NB4 (cell line): ENCODE measurements around the gene RPUSD3.

ENCODE experiments used
- POLR2A ChIP-seq: IDR thresholded peaks from 2 replicates; pipeline ENCODE4 v1.6.1; 2011; ENCODE audit warnings: mild to moderate bottlenecking; ENCODE audit not compliant: insufficient read length; ENCODE audit errors: extremely low read depth
- TF ChIP-seq, protein P1 (sequence below): IDR thresholded peaks from one replicate; pipeline ENCODE4 v1.5.1; 2012; ENCODE audit warnings: low read depth, low read length

DNA sequence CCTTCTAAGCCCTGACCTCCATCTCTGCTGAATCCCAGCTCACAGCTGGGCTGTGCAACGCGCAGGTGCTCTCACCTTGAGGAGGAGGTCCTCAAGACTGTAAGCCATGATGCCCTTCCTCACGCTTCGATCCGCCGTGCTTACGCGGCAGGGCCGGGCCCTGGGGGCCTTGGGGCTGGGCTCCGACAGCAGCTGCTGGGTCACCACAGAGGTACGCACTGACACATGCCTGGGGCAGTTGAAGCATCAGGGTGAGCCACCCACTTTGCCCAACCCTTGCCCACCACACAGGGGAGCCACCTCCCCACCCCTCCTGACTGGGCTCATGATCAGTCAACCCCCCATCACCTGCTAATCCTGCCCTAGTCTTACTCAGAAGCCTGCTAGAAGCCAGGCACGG is 33.2 kb upstream of the RPUSD3 start:
- TF ChIP-seq, protein P1, sequence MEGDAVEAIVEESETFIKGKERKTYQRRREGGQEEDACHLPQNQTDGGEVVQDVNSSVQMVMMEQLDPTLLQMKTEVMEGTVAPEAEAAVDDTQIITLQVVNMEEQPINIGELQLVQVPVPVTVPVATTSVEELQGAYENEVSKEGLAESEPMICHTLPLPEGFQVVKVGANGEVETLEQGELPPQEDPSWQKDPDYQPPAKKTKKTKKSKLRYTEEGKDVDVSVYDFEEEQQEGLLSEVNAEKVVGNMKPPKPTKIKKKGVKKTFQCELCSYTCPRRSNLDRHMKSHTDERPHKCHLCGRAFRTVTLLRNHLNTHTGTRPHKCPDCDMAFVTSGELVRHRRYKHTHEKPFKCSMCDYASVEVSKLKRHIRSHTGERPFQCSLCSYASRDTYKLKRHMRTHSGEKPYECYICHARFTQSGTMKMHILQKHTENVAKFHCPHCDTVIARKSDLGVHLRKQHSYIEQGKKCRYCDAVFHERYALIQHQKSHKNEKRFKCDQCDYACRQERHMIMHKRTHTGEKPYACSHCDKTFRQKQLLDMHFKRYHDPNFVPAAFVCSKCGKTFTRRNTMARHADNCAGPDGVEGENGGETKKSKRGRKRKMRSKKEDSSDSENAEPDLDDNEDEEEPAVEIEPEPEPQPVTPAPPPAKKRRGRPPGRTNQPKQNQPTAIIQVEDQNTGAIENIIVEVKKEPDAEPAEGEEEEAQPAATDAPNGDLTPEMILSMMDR = no peak
- no peak for TF ChIP-seq POLR2A
